HG03025 (cell line): Measurements from ENCODE around the gene ARL15.

ENCODE experiments used
- ATAC-seq: cut with Tn5 transposase; IDR thresholded peaks from one replicate; pipeline ENCODE4 v1.9.1; 2021; ENCODE audit warnings: mild to moderate bottlenecking, moderate library complexity; ENCODE audit not compliant: unreplicated experiment, low FRiP score

The ARL15 gene

GRCh38 chr5:54215233-54215736 lies 95.1 kb downstream of the ARL15 start:
- no peak for ATAC-seq

GRCh38 chr5:54214722-54215121 lies 95.7 kb downstream of the ARL15 start:
- ATAC-seq: no peak

- ATAC-seq: no peak
Measured at GRCh38 chr5:54212331-54212730, 98.0 kb downstream of the ARL15 start.

DNA sequence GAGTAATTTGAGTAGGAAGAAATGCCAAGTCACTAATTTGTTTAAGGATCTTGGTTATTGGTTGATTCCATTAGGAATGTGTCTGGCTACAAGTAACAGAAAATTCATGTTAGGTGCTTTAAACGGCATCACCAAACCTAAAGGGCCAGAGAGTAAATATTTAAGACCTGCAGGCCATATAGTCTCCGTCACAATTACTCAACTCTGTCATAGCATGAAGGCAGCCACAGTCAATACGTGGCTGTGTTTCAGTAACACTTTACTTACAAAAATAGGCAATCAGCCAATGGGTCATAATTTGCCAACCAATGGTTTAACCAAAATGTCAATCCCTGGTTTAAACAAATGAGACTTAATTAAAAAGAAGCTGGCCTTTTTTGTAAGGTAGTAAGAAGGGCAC lies 98.5 kb downstream of the ARL15 start:
- no peak for ATAC-seq

- ATAC-seq: no peak
Measured at GRCh38 chr5:54207566-54207965, 102.8 kb downstream of the ARL15 start.

DNA sequence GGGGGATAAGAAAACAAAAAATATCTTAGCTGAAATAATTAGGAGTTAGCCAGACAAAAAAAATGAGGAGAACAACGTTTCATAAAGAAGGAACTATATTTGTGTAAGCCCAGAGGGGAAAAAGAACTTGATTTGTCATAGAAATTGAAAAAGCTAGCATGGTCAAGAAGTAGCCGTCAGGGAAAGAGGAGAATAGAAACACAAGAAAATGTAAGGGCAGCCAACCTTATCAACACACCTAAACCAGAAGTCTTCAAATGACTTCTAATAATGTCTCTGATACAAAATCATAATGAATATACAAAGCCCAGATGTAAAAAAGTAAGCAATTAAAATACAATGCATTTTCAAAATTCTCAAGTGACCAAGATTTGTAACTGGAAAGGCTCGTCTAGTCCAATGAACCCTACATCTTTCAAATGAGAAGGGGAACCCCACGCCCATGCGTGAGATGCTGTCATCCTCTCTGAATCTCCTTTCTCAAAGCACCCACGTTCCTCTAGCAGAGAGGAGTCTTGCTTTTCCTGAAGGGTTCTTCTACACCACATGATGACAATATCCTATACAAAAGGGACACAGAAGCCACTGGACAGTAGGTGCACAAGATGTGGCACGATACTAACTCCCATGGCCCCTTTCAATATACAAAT lies 103.7 kb downstream of the ARL15 start:
- ATAC-seq: peak; percentile 57

- no peak for ATAC-seq
Measured at GRCh38 chr5:54205918-54206317, 104.5 kb downstream of the ARL15 start.

- ATAC-seq: no peak
Measured at GRCh38 chr5:54205453-54205852, 104.9 kb downstream of the ARL15 start.

- no peak for ATAC-seq
Measured at GRCh38 chr5:54197018-54197417, 113.4 kb downstream of the ARL15 start.

GRCh38 chr5:54195701-54196100 lies 114.7 kb downstream of the ARL15 start:
- ATAC-seq: no peak

DNA sequence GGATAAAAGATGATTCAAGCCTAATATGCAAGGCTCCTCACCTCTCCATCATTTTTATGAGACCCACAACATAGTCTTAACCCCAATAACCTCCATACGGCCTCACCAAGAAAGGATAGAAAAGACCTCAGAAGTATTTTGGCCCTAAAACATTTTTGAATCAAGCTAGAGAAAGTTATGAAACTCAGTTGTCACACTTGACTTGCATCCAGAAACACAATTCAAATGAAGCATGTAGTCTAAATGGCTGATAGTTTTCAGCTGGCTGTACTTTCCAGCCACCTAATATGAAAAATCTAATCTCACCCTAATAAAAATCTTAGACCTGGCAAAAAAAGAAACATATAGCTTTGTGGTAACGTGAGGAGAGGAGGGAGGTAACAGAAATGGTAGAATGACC lies 116.1 kb downstream of the ARL15 start:
- no peak for ATAC-seq

DNA sequence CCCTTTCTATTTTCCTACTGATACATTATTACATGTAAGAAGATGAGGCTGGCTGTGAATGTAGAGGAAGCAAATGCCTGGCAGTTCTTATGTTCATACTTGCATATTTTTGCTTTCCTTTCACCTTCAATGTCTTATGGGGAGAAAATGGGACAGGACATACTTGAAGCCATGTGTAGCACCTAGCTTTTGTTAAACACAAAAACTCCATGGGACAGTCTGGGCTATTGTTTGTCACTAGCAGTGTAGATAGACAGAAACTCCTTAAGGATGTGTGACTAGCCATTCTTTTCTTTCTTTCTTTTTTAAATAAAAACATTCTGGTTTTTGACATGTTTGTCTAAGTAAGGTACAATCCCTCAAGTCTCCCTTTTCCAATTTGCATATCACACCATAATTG lies 122.7 kb downstream of the ARL15 start:
- no peak for ATAC-seq

DNA sequence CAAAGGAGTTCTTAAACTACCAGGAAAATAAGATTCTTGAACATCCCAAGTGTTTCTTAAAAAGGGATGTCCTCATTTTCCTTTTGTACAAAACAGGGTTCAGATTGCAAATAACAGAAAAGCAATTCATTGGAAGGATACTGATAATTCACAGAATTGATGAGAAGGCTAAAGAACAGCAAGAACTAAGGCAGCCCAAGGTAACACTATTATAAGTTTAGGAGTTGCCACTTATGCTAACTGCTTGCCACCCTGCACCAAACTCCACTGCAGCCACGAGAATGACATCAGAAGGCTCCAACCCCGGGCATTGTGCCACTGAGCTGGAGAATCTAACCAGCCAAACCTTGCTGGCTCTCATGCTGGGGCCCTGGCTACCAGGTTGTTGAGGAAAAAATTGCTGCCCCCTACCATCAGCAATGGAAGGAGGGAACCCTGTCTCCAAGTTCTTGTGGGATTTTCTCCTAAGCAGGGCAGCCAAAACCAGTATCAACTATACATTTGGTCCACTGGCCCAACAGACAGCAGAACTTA lies 123.4 kb downstream of the ARL15 start:
- no peak for ATAC-seq

DNA sequence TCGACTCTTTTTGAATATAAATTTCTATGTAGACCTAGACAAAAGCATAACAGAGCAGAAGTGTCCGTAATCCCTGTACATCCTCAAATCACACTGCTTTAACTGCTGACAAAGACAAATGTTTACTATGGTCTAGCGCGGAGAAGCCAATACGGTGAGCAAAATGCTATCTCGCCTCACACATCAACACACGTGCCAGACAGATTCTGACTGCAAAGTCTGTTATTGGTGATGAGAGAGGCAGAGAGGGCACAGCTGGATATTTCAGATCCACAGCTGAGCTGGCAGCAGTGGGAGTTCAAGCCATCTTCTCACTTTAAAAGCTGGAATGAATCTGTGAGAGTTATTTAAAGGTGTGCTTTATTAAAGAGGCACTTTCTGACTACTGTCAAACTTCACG lies 124.3 kb downstream of the ARL15 start:
- ATAC-seq: no peak

DNA sequence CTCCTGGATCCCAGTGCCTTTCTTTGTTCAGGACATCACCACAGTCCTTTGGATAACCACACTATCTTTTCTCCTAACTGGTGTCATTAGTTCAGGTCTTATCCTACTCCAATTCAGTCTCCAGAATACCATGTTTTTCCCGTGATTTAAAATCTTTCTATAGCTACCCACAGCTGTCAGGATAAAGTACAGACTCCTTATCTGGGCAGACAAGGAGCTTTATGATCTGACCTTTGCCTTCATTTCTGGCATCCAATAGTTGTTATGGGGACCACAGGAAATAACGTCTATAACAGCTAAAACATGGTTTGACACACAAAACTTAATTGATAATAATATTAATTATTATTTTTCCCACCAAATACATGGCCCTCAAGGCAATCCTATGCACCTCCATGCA lies 125.6 kb downstream of the ARL15 start:
- no peak for ATAC-seq

- no peak for ATAC-seq
Measured at GRCh38 chr5:54180630-54181031, 129.7 kb downstream of the ARL15 start.

GRCh38 chr5:54178991-54179390 lies 131.4 kb downstream of the ARL15 start:
- no peak for ATAC-seq

DNA sequence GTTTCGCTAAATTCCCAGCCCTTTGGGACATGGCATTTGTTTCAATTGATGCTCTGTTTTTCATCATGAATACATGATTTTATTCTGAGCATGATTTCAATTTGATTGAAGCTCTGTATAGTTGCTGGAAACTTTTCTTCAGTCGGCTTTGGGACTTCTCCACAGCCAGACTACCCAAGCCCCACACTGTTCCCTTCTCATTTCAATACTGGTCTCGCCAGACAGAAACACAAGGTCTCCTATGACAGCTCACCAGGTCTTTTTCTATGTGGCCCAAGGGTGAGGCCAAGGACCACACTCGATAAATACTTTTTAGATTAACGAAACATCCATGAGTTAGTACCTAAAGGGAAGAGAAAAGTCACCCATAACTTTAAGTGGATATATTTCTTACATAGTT lies 132.2 kb downstream of the ARL15 start:
- no peak for ATAC-seq

DNA sequence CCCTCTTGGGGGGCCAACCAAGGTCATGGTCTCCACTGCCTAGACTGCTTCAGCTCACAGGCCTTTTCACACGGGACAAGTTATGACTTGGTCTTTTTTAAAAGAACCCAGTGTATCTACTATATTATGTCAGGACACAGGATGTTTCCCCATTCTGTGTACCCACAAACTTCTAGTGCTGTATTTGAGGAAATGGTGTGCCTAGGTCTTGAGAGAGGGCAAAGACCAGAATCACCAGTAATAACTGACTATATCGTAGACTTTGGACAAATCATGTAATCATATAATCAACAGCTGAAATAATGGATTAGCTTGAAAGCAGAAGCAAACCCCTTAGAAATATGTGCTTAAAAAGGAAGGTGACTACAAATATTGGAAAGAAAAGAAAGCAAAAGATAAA lies 133.3 kb downstream of the ARL15 start:
- no peak for ATAC-seq

DNA sequence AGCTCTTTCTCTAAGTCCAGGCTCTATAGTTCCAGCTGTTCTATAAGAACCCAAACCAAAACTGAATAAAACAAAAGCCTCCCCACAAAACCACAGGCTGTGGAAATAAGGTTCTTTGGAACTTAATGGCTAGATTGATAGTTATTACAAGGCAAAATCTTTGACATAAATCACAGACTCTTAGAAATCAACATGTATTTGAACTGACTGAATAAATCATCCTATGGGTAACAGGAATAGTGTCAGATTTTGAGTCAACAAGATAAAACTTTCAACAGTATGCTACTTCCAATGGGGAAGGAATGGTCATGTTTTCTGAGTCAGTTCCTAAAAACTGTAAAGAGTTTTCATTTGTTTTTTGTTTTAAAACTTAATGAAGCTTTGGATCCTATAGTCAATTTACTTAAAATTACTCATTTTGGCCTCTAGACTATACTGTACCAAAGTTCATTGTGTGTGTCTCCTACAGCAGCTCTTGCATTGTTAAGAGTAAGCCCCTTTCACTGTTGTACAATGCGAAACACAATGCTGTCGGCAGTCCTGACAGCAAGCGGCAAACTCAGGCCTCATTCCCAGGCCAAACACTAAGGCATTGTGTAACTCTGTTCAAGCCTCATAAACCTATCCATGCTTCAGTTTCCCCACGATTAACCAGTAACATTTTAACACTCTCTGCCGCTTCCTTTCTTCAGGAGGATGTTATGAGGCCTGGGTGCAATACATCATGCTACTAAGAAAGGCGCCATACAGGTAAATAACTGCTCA lies 134.1 kb downstream of the ARL15 start:
- ATAC-seq: no peak

GRCh38 chr5:54173251-54173650 lies 137.1 kb downstream of the ARL15 start:
- ATAC-seq: no peak
